GM19467 (cell line): Measurements from ENCODE around the gene CDK2.
"Not testable (repeated sequence)": the region's sequence is repeated elsewhere in the genome, so short reads cannot be mapped to it uniquely, and the experiment has no call there.

Experiments
- ATAC-seq: cut with Tn5 transposase; IDR thresholded peaks from one replicate; pipeline ENCODE4 v1.9.1; 2021; ENCODE audit warnings: mild to moderate bottlenecking, moderate library complexity; ENCODE audit not compliant: unreplicated experiment

The CDK2 gene

GRCh38 chr12:55978393-55978792, 11.8 kb downstream of the CDK2 start:
- ATAC-seq, result no peak

- ATAC-seq, result no peak
These were observed 12.4 kb downstream of the CDK2 start for GRCh38 chr12:55979069-55979468.

- ATAC-seq, result not testable (repeated sequence)
These were observed 15.3 kb downstream of the CDK2 start for GRCh38 chr12:55981882-55982281.

GRCh38 chr12:55982319-55982936, 15.8 kb downstream of the CDK2 start:
- ATAC-seq, result no peak

- ATAC-seq, result no peak
These were observed 16.7 kb downstream of the CDK2 start for GRCh38 chr12:55983232-55983842.

- no peak for ATAC-seq
These were observed 18.2 kb downstream of the CDK2 start for GRCh38 chr12:55984861-55985260.

GRCh38 chr12:55985341-55985740, 18.7 kb downstream of the CDK2 start:
- no peak for ATAC-seq

GRCh38 chr12:55985976-55986375, 19.3 kb downstream of the CDK2 start:
- not testable (repeated sequence) for ATAC-seq

GRCh38 chr12:55991110-55991509, 24.5 kb downstream of the CDK2 start:
- no peak for ATAC-seq

- no peak for ATAC-seq
These were observed 26.7 kb downstream of the CDK2 start for GRCh38 chr12:55993230-55993853.

- ATAC-seq, result no peak
These were observed 28.7 kb downstream of the CDK2 start for GRCh38 chr12:55995366-55995765.

GRCh38 chr12:55996201-55996714, 29.6 kb downstream of the CDK2 start:
- no peak for ATAC-seq

GRCh38 chr12:55996715-55997534, 30.3 kb downstream of the CDK2 start, which contains the start of gene SUOX:
Gene SUOX, plus strand, starts transcription at chr12:55997276. Its CDS starts 4,946 bp downstream, at chr12:56002222.
- peak; percentile 97 for ATAC-seq

- peak; percentile 4 for ATAC-seq
These were observed 30.9 kb downstream of the CDK2 start for GRCh38 chr12:55997535-55997859.

- ATAC-seq, result not testable (repeated sequence)
These were observed 32.9 kb downstream of the CDK2 start for GRCh38 chr12:55999522-55999921.

- not testable (repeated sequence) for ATAC-seq
These were observed 33.4 kb downstream of the CDK2 start for GRCh38 chr12:55999999-56000540.

- ATAC-seq, result no peak
These were observed 35.0 kb downstream of the CDK2 start for GRCh38 chr12:56001487-56002100.

- not testable (repeated sequence) for ATAC-seq
These were observed 36.7 kb downstream of the CDK2 start for GRCh38 chr12:56003376-56003775.

GRCh38 chr12:56004211-56004610, 37.6 kb downstream of the CDK2 start:
- no peak for ATAC-seq
